Endothelial cell of umbilical vein (primary cell): ENCODE data around the gene CTNNA2. TPM values are rescaled to one million over a fixed set of nuclear protein-coding genes. Genes with fewer than 3 reads are reported as not detected.

Source experiments
- BruUV-seq: library from RNA; stranded (reverse); fragments of 400-500 nt; replicated peaks from 2 replicates; lab custom pipeline; 2021; lab: Mats Ljungman, UMichigan
- CTCF ChIA-PET: fragments of 300-600, 350-600 bp; sonication (Branson Sonifier 250); formaldehyde crosslinking; loops from one replicate; lab custom pipeline; 2021; ENCODE audit warnings: antibody characterized with exemption, inconsistent platforms; lab: Charles Lee
- POLR2A ChIA-PET: fragments of 300-600, 350-600 bp; sonication (Branson Sonifier 250); formaldehyde crosslinking; loops from one replicate; lab custom pipeline; 2021; ENCODE audit warnings: antibody characterized with exemption, inconsistent platforms; lab: Charles Lee
- DNase-seq: peaks from one replicate; pipeline ENCODE4 v3.0.0-alpha.2; 2011; ENCODE audit warnings: low read depth, low spot score
- FAIRE-seq: peaks from 2 replicates; lab custom pipeline; 2011; peaks lifted over from hg19 to GRCh38; lab: Jason Lieb, UNC
- H2AFZ ChIP-seq: 2 replicates; pipeline ENCODE4 v1.6.0; 2012; ENCODE audit warnings: low read depth, low read length, control low read depth, inconsistent platforms
- H3K27ac ChIP-seq: 2 replicates; pipeline ENCODE4 v1.5.1; 2011; ENCODE audit warnings: low read depth, mild to moderate bottlenecking, control low read depth, low read length, moderate library complexity; ENCODE audit not compliant: insufficient read depth
- H3K27me3 ChIP-seq, 2 experiments: 2 replicates each; pipeline versions ENCODE4 v1.6.0 to v1.6.1; 2011; ENCODE audit warnings: low read length in 2 of 2, mixed read lengths in 1 of 2; ENCODE audit not compliant: control insufficient read depth in 2 of 2, insufficient read depth in 2 of 2
- H3K36me3 ChIP-seq, 2 experiments: 2 replicates in 1 of 2; 3 replicates in 1 of 2; pipeline ENCODE4 v1.5.1; 2011; ENCODE audit warnings: low read length in 2 of 2, mild to moderate bottlenecking in 1 of 2, moderate library complexity in 1 of 2; ENCODE audit not compliant: control insufficient read depth in 2 of 2, insufficient read depth in 2 of 2; ENCODE audit errors: extremely low read depth in 1 of 2
- H3K4me1 ChIP-seq: 3 replicates; pipeline ENCODE4 v1.5.1; 2011; ENCODE audit warnings: mild to moderate bottlenecking, low read length; ENCODE audit not compliant: control insufficient read depth, insufficient read depth; ENCODE audit errors: extremely low read depth
- H3K4me2 ChIP-seq: 2 replicates; pipeline ENCODE4 v1.6.1; 2011; ENCODE audit warnings: low read length, control low read depth, mixed read lengths; ENCODE audit not compliant: insufficient read depth
- H3K4me3 ChIP-seq, 3 experiments: fragments of 200-600 bp in 1 of 3; sonication (generic), shearing (Covaris generic) in 1 of 3; replicated peaks in 1 of 3; 2 replicates each; pipeline ENCODE4 v1.5.1; 2011 to 2016; ENCODE audit warnings: control low read depth in 3 of 3, low read length in 3 of 3, mild to moderate bottlenecking in 2 of 3, inconsistent platforms in 1 of 3, low read depth in 1 of 3, moderate library complexity in 1 of 3; ENCODE audit not compliant: insufficient read depth in 1 of 3
- H3K79me2 ChIP-seq: 2 replicates; pipeline ENCODE4 v1.6.0; 2012; ENCODE audit warnings: low read length, inconsistent platforms; ENCODE audit not compliant: control insufficient read depth, insufficient read depth
- H3K9ac ChIP-seq: replicated peaks from 2 replicates; pipeline ENCODE3; 2011; ENCODE audit warnings: low read length, control low read depth; ENCODE audit not compliant: insufficient read depth; ENCODE audit errors: extremely low read depth
- H3K9me1 ChIP-seq: replicated peaks from 3 replicates; pipeline ENCODE4 v1.6.0; 2011; ENCODE audit warnings: mild to moderate bottlenecking, low read length; ENCODE audit not compliant: control insufficient read depth, insufficient read depth; ENCODE audit errors: extremely low read depth
- H3K9me3 ChIP-seq: replicated peaks from 2 replicates; pipeline ENCODE4 v1.5.1; 2012; ENCODE audit warnings: low read length, inconsistent platforms; ENCODE audit not compliant: control insufficient read depth, insufficient read depth
- H4K20me1 ChIP-seq: replicated peaks from 2 replicates; pipeline ENCODE3; 2011; ENCODE audit warnings: mild to moderate bottlenecking, low read length; ENCODE audit not compliant: control insufficient read depth, insufficient read depth; ENCODE audit errors: extremely low read depth
- CTCF ChIP-seq, 2 donors: IDR thresholded peaks; 1 replicate in 1 of 2; 2 replicates in 1 of 2; pipeline ENCODE4 v1.5.1; 2011; ENCODE audit warnings: low read length in 2 of 2, mild to moderate bottlenecking in 2 of 2, moderate library complexity in 2 of 2, control low read depth in 1 of 2, inconsistent platforms in 1 of 2, low read depth in 1 of 2; ENCODE audit not compliant: insufficient read depth in 1 of 2; ENCODE audit errors: extremely low read depth in 1 of 2
- EZH2 ChIP-seq: IDR thresholded peaks from 2 replicates; pipeline ENCODE4 v1.6.1; 2012; ENCODE audit warnings: borderline replicate concordance, low read depth, mild to moderate bottlenecking, moderate library complexity, low read length, inconsistent platforms; ENCODE audit not compliant: severe bottlenecking
- FOS ChIP-seq: IDR thresholded peaks from 2 replicates; pipeline ENCODE4 v1.6.1; 2011; ENCODE audit warnings: mild to moderate bottlenecking, low read length, moderate library complexity, borderline replicate concordance; ENCODE audit not compliant: insufficient read depth
- GATA2 ChIP-seq: IDR thresholded peaks from 2 replicates; pipeline ENCODE4 v1.7.0; 2011; ENCODE audit warnings: low read depth, mild to moderate bottlenecking, moderate library complexity, mixed read lengths, low read length; ENCODE audit not compliant: insufficient read length, insufficient read depth
- JUN ChIP-seq: IDR thresholded peaks from 2 replicates; pipeline ENCODE4 v1.6.1; 2011; ENCODE audit warnings: borderline replicate concordance, low read depth; ENCODE audit not compliant: insufficient read length, insufficient read depth
- MAX ChIP-seq: IDR thresholded peaks from 2 replicates; pipeline ENCODE4 v1.6.1; 2011; ENCODE audit not compliant: insufficient read depth, insufficient read length
- MYC ChIP-seq: IDR thresholded peaks from one replicate; pipeline ENCODE4 v1.6.1; 2011; ENCODE audit warnings: mild to moderate bottlenecking, low read depth, low read length
- POLR2A ChIP-seq: IDR thresholded peaks from 2 replicates; pipeline ENCODE4 v1.6.1; 2012; ENCODE audit warnings: low read depth, mild to moderate bottlenecking, control low read depth, low read length
- POLR2AphosphoS5 ChIP-seq: IDR thresholded peaks from 2 replicates; pipeline ENCODE4 v1.6.1; 2012; ENCODE audit warnings: low read depth, mild to moderate bottlenecking, control low read depth, low read length, moderate library complexity; ENCODE audit not compliant: insufficient read depth
- dilution Hi-C: fragments of 300-500 bp; cut with MboI; formaldehyde crosslinking; loops from one replicate; pipeline ENCODE4 v1.15.0; 2019; ENCODE audit warnings: low sequenced_read_pairs; ENCODE audit not compliant: extremely low pct_ligation_motif_present
- intact Hi-C: fragments of 100-400 bp; cut with micrococcal nuclease; formaldehyde crosslinking; loops from one replicate; pipeline ENCODE4 v1.10.0; 2022
- polyA plus RNA-seq, 4 experiments: library from polyadenylated mRNA; depleted of rRNA in 3 of 4; stranded (reverse) in 3 of 4; unstranded in 1 of 4; fragments of >200 nt; gene quantifications; 2 replicates each; pipeline versions ENCODE4 v1.2.1 to v1.2.3, GENCODE V29; 2011 to 2012; ENCODE audit warnings: missing spikeins in 1 of 4
- total RNA-seq: library from RNA; stranded (reverse); gene quantifications from 2 replicates; pipeline ENCODE4 v1.2.3, GENCODE V29; 2021

CTNNA2 gene
- total and polyA plus RNA-seq, 2 donors (not counting 3 experiments of a cell fraction or from before 2014, with no cell fraction given) = not detected

GRCh38 chr2:79757526-79757925 is 244.7 kb downstream of the CTNNA2 start:
- Histone ChIP-seq H3K79me2 (no peaks in the 10 kb centered on the region), H3K9ac (no peak overlapping the region), H3K9me3 (peaks cover 9% of the 10 kb centered on the region), H2AFZ (no peak overlapping the region), H3K36me3 (no peaks in the 10 kb centered on the region), H3K27me3 (no peaks in the 10 kb centered on the region), H3K4me3 (no peak overlapping the region), H3K27ac (no peak overlapping the region), H3K4me2 (no peak overlapping the region), H4K20me1 (no peaks in the 10 kb centered on the region), H3K4me1 (no peaks in the 10 kb centered on the region), H3K9me1 (no peaks in the 10 kb centered on the region)
- FAIRE-seq (no peak), DNase-seq (no peak)
- BruUV-seq = no TSS peak
- ChIA-PET CTCF (no interaction called here), POLR2A (no interaction called here)
- intact Hi-C loops = no loop called here
- dilution Hi-C loops = no loop called here
- TF ChIP-seq FOS (no peak), MAX (no peak), JUN (no peak), GATA2 (no peak), EZH2 (no peak), MYC (no peak), POLR2A (no peak), POLR2AphosphoS5 (no peak), CTCF (IDR thresholded peaks at IDR 0.05; ENCODE audit: extremely low read depth in 1 of 2, insufficient read depth in 1 of 2, low read depth in 1 of 2, low read length in 2 of 2) (no peak)
